ENCODE results near the gene CELF2.

DNA sequence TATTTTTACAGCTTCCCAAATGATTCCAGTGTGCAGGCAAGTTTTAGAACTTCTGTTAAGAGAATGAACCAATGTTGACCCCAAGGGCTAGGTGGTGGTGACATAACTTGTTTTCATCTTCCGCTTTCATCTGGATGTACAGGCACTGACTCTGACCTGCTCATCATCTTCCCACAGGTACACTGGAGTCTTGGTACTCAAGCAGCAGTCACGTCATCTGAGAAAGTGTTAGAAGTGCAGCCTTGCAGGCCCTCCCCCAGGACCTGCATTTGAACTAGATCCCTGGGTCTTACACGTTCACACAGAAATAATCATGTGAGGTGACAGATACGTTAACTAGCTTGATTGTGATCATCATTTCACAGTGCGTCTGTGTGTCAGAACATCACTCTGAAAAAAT is 212.2 kb downstream of the CELF2 start:
- TF ChIP-seq, protein P1, sequence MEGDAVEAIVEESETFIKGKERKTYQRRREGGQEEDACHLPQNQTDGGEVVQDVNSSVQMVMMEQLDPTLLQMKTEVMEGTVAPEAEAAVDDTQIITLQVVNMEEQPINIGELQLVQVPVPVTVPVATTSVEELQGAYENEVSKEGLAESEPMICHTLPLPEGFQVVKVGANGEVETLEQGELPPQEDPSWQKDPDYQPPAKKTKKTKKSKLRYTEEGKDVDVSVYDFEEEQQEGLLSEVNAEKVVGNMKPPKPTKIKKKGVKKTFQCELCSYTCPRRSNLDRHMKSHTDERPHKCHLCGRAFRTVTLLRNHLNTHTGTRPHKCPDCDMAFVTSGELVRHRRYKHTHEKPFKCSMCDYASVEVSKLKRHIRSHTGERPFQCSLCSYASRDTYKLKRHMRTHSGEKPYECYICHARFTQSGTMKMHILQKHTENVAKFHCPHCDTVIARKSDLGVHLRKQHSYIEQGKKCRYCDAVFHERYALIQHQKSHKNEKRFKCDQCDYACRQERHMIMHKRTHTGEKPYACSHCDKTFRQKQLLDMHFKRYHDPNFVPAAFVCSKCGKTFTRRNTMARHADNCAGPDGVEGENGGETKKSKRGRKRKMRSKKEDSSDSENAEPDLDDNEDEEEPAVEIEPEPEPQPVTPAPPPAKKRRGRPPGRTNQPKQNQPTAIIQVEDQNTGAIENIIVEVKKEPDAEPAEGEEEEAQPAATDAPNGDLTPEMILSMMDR (IDR thresholded peaks at IDR 0.05; ENCODE audit: poor library complexity) = no peak
- TF ChIP-seq EZH2 (IDR thresholded peaks at IDR 0.05; ENCODE audit: borderline replicate concordance) = no peak

All from hepatocyte (in vitro differentiated cells).